G401 (cell line): ENCODE measurements around the gene GMCL2. TPM values are rescaled to one million over a fixed set of nuclear protein-coding genes. Genes with fewer than 3 reads are reported as not detected.

ENCODE experiments used
- DNase-seq: peaks from one replicate; pipeline ENCODE4 v3.0.0-alpha.2; 2015; ENCODE audit warnings: low spot score
- in situ Hi-C: cut with HindIII; loops from 2 replicates; pipeline ENCODE4 v1.10.0; 2016; ENCODE audit warnings: low sequenced_read_pairs, mixed read lengths
- total RNA-seq: library from RNA; depleted of rRNA; stranded (reverse); fragments of >200 nt; shearing (Covaris generic); gene quantifications from 2 replicates; pipeline ENCODE4 v1.2.3, GENCODE V29; 2014

Gene GMCL2
- total RNA-seq, 1 experiment from 2014 or later, result 0.03 TPM

DNA sequence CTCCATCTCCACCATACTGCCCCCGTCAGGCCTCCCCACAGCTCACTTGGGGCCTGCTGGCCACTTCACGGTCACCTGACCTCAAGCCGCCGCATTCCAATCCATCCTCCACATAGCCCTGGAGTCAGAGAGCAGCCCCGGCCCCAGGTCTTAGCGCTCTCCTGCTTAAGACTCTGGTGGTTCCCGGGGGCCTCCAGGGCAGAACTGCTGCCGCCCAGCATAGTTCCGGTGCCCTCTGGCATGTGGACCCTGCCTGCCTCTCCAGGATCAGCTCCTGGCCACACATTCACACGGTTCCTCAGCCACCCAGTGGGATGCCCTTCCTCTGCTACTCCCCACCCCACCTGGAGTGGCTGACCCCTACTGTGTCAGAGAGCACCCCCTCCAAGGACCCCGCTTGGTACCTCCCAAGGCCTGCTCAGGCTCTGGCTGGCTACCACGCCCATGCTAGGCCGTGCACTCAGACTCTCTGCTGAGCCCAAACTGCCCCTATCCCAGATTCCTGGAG lies 36.7 kb upstream of the GMCL2 start:
- in situ Hi-C loops, result no loop called here
- no peak for DNase-seq

DNA sequence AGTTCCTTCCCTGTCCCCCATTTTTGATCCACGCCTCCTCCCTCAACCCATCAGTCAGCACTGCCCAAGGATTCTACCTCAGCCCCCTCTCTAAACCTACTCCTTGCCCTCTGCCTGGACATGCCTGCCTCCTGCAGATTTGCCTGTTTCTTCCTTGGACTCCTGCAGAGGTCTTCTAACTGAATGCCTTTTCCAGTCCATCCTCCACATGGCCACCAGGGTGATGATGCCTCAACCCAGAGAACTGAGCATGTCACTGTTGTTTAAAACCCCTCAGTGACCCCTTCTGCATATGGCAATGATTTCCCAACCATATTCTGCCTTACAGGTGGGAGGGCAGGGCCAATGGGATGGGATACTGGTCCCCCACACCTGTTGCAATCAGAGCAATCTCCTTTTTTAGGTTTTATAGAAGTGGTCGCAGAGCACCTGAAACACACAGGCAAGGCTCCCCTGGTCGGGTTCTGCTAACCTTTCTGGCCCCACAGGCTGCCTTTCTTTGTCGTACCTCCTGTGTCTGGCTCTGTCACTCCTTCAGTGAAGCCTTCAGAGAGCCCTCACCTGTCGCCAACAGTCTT lies 36.1 kb upstream of the GMCL2 start:
- DNase-seq, result no peak
- in situ Hi-C loops, result no loop called here

DNA sequence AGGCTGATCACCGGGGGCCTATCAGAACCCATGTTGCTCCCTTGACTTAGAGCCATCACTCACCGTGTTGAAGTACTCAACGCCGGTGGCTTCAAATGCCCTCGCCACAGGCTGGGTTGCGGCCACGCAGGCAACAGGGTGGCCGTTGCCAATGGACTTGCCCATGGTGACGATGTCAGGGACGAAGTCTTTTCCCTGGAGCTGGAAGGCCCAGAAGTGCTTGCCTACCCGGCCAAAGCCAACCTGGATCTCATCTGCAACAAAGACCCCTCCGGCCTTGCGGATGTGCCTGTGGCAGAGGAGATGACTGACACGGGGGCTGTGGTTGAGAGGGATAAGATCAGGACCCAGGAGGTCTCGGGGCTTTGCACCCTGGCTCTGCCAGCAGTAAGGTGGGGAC lies 35.1 kb upstream of the GMCL2 start:
- in situ Hi-C loops, result no loop called here
- no peak for DNase-seq

DNA sequence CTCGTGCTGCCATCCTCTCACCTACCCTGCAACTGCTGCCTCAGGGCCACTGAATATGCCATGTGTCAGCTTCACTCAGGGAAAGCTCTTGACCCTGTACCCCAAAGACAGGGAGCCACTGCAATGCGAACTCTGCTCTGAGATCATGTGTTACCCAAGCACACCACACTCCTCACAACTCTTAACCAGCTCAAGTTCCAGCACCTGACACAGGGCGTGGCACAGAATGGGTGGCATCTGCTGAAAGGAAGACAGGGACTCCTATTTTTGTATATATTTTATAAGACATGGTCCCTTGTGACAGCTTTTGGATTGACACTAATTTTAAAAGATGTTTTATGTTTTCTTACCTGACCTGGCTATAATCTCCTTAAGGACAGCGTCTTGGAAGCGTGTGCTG lies 34.7 kb upstream of the GMCL2 start:
- no peak for DNase-seq
- in situ Hi-C loops, result no loop called here

DNA sequence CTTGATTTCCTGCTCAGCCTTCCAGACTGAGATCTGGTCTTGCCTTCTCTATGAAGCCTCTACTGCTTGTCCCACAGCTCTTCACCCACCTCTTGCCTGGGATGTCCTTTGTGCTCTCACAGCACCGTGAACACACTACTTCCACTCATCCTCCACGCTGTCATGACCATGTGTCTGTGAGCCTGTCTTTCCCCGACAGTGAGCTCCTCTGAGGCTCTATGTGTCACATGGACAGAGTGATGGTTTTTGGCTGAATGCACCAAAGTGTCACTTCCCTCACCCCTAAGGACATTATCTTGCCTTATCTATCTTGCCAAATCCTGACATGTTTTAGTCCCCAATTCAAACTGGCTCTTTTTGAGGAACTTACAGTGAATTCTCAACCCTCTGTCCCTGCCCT lies 34.1 kb upstream of the GMCL2 start:
- in situ Hi-C loops, result no loop called here
- DNase-seq, result no peak

DNA sequence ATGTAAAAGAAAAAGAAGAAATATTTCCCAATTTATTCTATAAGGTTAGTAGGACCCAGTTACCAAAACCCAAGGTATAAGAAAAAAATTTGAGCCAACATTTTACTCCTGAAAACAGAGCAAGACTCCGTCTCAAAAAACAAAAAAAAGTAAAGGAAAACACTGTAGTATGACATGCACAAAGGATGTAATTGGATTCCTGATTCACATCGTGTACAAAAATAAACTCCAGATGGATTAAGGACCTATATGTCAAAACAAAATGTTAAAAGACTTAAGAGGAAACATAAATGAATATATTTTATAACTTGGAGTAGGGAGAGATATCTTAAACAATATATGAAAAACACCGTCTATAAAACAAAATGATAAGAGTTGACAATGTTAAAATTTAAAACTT lies 31.7 kb upstream of the GMCL2 start:
- no peak for DNase-seq
- in situ Hi-C loops, result no loop called here

DNA sequence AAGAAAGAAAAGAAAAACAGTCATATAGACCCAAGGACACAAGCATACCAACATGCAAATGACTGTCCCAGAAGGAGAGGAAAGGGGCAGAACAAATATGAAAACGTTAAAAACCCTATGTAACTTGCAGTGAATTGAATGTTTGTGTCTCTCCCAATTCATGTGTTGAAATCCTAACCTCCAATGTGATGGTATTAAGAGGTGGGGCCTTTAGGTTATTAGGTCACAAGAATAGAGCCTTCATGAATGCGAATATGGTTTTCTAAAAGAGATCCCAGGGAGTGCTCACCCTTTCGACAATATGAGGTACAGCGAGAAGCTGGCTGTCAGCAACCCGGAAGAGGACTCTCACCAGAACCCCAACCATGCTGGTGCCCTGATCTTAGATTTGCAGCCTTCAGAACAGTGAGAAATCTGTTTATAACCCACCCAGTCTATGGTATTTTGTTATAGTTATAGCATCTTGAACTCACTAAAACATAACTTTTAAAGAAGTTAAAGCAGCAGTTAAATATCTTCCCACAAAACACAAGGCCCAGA lies 31.1 kb upstream of the GMCL2 start:
- DNase-seq, result no peak
- in situ Hi-C loops, result no loop called here

DNA sequence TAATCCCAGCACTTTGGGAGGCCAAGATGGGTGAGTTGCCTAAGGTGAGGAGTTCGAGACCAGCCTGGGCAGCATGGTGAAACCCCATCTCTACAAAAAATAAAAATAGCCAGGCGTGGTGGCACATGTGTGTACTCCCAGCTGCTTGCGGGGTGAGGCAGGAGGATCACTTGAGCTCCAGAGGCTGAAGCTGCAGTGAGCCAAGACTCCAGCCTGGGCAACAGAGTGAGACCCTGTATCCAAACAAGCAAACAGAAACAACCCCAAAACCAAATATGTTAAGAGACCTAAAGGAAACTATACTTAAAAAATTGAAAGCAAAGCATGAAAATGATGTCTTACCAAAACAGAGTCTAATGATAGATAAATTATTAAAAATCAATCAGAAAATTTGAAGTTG lies 29.6 kb upstream of the GMCL2 start:
- DNase-seq, result no peak
- in situ Hi-C loops, result no loop called here

DNA sequence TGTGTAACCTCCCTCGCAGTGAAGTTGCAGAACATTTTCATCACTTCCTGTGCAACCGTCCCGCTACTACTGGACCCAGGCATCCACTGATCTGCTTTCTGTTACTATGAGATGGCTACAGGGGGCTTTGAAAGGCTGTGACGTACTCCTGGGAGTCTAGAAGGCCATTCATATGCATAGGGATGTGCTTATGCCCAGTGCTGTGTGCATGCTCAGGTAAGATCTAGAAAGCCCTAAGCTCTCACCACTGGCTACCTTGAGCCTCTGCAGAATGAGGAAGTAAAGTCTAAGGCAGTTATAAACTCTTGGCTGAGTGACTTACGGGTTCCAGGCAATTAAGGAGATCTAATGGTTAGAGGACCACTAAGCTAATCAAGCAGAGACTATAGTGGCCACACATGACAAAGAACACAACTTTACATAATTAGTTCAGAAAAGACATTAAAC lies 28.9 kb upstream of the GMCL2 start:
- no peak for DNase-seq
- in situ Hi-C loops, result no loop called here

DNA sequence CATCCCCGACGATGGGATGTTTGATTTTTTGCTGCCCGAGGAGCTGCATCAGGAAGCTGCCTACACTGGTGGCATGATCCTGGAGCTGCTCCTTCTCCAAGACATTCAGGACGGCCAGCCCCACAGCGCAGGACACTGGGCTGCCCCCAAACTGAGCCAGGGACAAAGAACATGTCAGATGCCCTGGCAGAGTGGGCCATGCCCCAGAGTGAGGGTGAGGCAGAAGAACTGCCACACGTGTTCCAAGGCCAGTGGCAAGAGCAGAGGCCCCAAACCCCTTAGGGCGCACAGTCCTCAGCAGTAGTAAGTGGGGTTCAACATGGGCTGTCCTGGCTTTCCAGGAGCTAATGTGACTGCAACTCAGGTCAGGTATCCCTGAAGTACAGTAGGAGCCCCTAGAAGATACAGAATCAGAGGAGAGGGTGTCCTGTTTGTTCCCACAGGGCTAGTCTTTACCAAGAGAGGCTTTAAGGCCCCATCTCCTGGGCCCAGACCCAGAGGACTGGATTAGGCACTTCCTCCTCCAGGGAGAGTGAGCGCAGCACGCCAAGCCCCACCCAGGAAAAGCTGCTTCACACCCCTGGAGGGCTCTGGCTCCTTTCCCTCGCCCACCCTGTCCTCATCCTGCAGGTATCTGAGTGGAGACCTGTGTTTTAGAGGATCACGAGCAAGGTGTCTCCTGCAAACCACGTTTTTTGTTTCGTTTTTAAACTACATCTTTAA lies 28.3 kb upstream of the GMCL2 start:
- in situ Hi-C loops, result no loop called here
- DNase-seq, result no peak

DNA sequence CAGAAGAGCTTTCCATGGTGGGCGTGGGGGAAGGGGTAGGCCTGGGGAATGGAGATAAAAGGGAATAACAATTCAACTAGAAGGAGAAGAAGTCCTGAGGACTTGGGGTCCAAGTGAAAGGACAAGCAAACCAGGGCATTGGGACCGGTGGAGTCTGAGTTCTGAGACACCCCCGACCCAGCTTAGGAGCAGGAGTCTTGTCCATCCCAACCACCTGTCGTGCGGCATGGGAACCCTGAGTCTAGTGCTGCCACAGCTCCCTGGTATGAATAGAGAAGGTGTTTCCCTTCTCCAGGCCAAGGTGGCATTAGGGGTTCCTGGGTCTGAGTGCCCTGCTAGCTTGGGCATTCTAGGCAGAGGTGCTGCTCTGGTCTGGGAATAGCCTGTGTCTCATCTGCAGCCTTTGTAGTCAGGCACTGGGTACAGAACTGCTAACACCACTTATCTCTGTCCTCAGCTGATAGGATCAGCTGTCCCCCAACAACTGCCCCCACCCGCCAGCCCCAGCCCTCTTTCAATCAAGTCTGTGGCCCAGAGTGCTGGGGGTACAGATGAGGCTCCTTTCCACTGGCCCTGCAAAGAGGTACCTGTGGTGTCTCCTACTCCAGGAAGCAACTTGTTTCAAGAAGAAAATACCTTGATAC lies 27.1 kb upstream of the GMCL2 start:
- in situ Hi-C loops, result no loop called here
- no peak for DNase-seq

DNA sequence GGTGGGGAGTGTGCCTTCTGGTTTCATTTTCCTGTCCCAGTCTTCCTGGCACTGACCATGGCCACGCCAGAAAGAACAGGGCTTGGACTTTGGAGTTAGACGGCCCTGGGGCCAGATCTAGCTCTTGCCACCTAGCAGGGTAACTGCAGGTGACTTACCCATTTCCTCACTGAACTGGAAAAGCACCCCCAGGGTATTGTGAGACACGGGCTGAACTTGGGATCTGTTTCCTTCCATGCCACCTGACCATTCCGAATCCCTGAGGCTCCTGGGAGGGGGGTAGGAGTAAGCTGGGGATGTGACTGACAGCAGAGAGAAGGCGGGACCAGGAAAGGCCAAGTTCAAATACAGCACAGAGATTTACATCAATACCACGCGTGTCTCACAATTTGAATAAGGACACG lies 26.6 kb upstream of the GMCL2 start:
- in situ Hi-C loops, result no loop called here
- no peak for DNase-seq

DNA sequence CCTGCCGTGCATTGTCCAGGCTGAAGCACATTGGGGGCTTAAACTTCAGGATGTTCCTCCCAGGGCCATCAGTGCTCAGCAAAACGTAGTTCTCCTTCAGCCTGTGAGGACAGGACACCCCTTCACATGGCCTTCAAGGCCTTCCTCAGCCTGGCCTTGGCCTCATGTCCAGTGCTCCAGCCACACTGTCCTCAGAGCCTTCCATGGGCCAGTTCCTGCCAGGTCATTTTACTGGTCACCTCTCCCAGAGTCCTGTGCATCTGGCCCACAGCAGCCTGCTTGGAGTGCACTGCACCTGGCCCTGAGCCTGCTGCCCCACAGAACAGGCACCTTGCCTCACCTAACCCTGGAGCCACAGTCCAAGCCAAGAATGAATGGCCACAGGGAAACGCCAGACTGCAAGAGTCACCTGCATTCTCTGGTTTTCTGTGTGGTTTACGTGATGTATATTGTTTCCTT lies 25.9 kb upstream of the GMCL2 start:
- in situ Hi-C loops, result no loop called here
- no peak for DNase-seq

DNA sequence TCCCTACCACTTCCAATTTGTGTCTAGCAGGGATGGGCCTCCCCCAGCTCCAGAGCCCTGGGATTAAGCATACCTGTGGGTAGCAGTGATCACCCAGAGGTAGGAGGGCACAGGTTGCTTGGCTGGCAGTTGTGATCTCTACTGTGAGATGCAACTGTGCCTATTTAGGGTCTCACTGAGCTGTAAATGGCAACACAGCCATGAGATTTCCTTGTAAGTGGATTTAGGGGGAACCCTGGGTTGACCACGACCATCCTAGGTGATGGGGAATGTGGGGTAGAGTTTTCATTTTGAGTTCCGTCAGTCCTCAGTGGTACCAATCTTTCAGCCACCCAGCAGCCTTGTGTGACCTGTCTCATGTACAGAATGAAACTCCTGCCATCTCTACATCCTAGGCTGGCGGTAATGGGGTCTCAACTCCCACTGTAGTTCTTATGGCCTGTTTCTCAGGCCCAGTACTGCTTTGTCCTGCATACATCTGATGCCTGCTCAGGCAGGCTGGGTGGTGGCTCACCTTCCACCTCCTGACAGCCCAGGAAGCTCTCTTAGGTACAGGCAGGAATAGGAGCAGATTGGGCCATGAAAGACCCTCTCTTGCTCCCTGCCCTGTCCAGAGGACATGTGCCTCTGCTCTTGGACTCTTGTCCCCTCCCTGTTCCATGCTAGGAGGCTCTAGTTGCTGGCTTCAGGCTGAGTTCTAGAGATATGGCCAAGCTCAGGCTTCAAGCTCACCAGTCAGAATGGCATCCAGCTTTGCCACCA lies 25.3 kb upstream of the GMCL2 start:
- no peak for DNase-seq
- in situ Hi-C loops, result no loop called here

DNA sequence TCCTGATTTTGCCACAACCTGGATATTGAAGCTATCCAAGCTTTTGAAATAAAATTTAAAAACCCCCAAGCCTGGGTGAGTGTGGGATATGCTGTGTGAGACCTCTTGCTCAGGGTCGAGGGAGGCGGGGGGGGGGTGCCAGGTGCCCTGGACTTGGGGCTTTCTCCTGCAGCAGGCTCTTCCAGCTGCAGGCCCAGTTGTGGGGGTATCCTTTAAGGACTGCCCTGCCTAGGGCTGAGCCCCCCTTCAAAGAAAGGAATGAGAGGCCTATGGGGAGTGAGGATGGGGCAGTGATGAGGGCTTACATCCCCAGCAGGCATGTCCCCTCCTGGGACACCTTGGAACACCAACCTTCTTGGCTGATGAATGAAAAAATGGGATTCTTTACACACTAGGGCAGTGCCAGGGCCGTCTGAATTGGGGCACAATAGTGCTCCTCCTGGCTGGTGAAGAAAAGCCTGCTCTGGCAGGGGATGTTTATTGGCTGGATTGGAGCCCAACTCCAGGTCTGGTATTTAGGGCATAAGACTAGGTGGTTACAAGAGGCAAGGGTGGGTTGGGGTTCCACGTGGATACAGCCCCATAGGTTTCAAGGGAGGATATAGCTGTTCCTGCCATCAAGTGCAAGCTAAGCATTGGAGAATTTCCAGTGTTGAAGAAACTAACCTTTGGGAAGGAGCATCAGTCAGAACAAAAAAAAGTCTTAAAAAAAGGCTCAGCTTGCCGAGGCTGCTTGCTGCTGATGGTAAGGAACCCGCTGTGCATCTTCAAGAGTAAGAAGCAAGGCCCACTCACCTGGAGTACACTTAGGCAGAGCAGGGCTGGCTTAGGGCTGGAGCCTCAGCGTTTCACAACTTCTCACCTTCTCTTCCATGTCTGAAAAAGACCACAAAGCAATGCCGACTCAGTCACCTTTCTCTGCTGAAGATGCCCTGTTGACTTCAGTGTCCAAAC lies 24.2 kb upstream of the GMCL2 start:
- in situ Hi-C loops, result no loop called here
- DNase-seq, result no peak

DNA sequence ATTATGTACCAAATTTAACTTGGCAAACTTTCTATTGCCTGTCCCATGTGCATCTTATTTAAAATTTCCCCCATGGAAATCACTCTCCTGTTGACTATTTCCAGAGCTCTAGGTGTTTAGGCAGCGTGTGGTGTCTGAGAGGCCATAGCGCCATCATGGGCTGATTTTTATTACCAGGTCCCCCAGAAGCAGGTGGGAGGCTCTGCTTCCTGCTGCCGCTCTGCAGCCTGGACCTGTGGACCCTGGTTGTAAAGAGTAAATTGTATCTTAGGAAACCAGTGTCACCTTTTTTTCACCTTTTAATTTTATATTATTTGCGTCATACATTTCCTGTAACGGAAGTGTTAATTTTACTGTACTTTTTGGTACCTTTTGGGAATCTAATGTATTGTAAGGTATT lies 23.5 kb upstream of the GMCL2 start:
- in situ Hi-C loops, result no loop called here

DNA sequence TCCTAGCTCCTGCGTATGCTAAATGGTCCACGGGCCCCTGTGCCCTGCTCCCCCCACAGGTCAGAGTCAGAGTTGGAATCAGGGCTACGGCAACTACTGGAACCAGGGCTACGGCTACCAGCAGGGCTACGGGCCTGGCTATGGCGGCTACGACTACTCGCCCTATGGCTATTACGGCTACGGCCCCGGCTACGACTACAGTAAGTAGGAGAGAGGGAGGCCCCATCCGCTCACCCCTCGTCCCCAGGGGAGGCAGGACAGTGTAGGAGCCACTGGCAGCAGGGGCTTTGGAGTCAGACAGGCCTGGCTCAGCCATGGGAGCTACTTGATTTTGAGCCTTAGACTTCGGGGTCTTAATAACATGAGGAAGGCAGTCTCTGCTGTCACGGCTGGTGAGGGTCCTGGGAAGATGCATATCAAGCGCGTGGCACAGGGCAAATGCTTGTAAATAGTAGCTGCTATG lies 22.9 kb upstream of the GMCL2 start:
- in situ Hi-C loops, result no loop called here
- DNase-seq, result no peak

More for the DNA sequence above, 23.5 kb upstream of the GMCL2 start:
- DNase-seq, result no peak

DNA sequence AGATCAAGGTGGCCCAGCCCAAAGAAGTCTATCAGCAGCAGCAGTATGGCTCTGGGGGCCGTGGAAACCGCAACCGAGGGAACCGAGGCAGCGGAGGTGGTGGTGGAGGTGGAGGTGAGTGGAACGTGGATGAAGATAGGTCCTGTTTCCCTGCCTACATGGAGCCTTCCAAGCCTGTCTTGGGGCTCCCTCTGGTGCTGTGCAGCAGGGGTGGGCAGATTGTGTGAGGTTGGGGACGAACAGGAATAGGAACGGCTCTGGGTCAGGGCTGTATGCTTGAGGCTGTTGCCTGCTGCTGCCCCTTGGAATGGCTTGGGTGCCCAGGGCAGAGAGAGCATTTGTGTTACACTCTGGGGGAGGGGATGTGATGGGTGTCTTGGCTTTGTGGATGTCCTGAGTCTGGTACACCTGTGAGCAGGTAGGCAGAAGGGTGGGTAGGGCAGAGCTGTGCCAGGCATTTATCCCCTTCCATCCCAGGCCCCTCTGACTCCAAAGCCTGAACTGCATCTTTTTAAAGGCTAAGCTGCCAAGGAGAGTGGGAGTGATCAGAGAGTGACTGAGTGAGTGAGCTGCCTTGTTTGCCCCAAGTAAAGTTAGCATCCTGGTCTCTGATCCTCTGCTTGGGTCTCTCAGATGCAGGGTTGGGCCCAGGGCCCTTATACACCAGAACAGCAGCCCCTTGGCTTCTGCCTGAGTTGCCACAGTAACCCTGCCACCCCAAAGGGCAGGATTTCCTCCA lies 22.3 kb upstream of the GMCL2 start:
- DNase-seq, result no peak
- in situ Hi-C loops, result no loop called here
